GM21447 (cell line): ENCODE measurements around the gene KDM4C.
"Not testable (repeated sequence)": the region's sequence is repeated elsewhere in the genome, so short reads cannot be mapped to it uniquely, and the experiment has no call there.

Experiments used
- ATAC-seq: cut with Tn5 transposase; IDR thresholded peaks from one replicate; pipeline ENCODE4 v1.9.1; 2021; ENCODE audit not compliant: unreplicated experiment

The KDM4C gene

GRCh38 chr9:7154003-7154619 is 396.3 kb downstream of the KDM4C start:
- no peak for ATAC-seq

- no peak for ATAC-seq
These were observed 396.9 kb downstream of the KDM4C start for GRCh38 chr9:7154650-7155049.

- no peak for ATAC-seq
These were observed 403.7 kb downstream of the KDM4C start for GRCh38 chr9:7161469-7161868.

GRCh38 chr9:7163932-7164331 is 406.2 kb downstream of the KDM4C start:
- no peak for ATAC-seq

GRCh38 chr9:7164440-7165330 is 406.9 kb downstream of the KDM4C start:
- no peak for ATAC-seq

- no peak for ATAC-seq
These were observed 407.7 kb downstream of the KDM4C start for GRCh38 chr9:7165331-7165975.

GRCh38 chr9:7166074-7166473 is 408.3 kb downstream of the KDM4C start:
- ATAC-seq, result no peak

GRCh38 chr9:7169717-7170389 is 412.1 kb downstream of the KDM4C start:
- no peak for ATAC-seq

GRCh38 chr9:7171396-7172153 is 413.8 kb downstream of the KDM4C start:
- ATAC-seq, result no peak

GRCh38 chr9:7172154-7173115 is 414.7 kb downstream of the KDM4C start:
- no peak for ATAC-seq

GRCh38 chr9:7173139-7173538 is 415.4 kb downstream of the KDM4C start:
- no peak for ATAC-seq

GRCh38 chr9:7174301-7174700 is 416.5 kb downstream of the KDM4C start:
- ATAC-seq, result no peak

- ATAC-seq, result no peak
These were observed 417.1 kb downstream of the KDM4C start for GRCh38 chr9:7174884-7175283.

- no peak for ATAC-seq
These were observed 418.8 kb downstream of the KDM4C start for GRCh38 chr9:7176561-7176960.

GRCh38 chr9:7177383-7177782 is 419.6 kb downstream of the KDM4C start:
- no peak for ATAC-seq

GRCh38 chr9:7178729-7179128 is 421.0 kb downstream of the KDM4C start:
- no peak for ATAC-seq

- ATAC-seq, result no peak
These were observed 422.5 kb downstream of the KDM4C start for GRCh38 chr9:7180247-7180646.

GRCh38 chr9:7183139-7183538 is 425.4 kb downstream of the KDM4C start:
- not testable (repeated sequence) for ATAC-seq

GRCh38 chr9:7185612-7186011 is 427.8 kb downstream of the KDM4C start:
- no peak for ATAC-seq

- ATAC-seq, result no peak
These were observed 428.4 kb downstream of the KDM4C start for GRCh38 chr9:7186175-7186574.
